HCT116 (cell line): ENCODE results near the gene CNN3. TPM values are rescaled to one million over a fixed set of nuclear protein-coding genes. Genes with fewer than 3 reads are reported as not detected.

Experiments used
- CBX3 ChIP-seq: IDR thresholded peaks from 2 replicates; pipeline ENCODE4 v1.6.1; 2012; ENCODE audit warnings: low read depth
- EGR1 ChIP-seq: IDR thresholded peaks from 2 replicates; pipeline ENCODE4 v1.6.1; 2012; ENCODE audit warnings: low read depth
- FOSL1 ChIP-seq: IDR thresholded peaks from 2 replicates; pipeline ENCODE4 v1.6.1; 2012; ENCODE audit warnings: low read depth
- JUND ChIP-seq: IDR thresholded peaks from 2 replicates; pipeline ENCODE4 v1.6.1; 2012
- REST ChIP-seq: IDR thresholded peaks from 2 replicates; pipeline ENCODE4 v1.6.1; 2012; ENCODE audit warnings: low read depth
- SIN3A ChIP-seq: IDR thresholded peaks from 2 replicates; pipeline ENCODE4 v1.6.1; 2012; ENCODE audit warnings: low read depth
- SP1 ChIP-seq: IDR thresholded peaks from 2 replicates; pipeline ENCODE4 v1.6.1; 2012; ENCODE audit warnings: low read depth
- ZFX ChIP-seq: fragments of 450-650 bp; IDR thresholded peaks from 2 replicates; pipeline ENCODE4 v1.6.1; 2017
- total RNA-seq: library from RNA; stranded (reverse); gene quantifications from one replicate; pipeline ENCODE4 v1.2.1, GENCODE V29; 2021; ENCODE audit not compliant: unreplicated experiment
- TF ChIP-seq, protein P1 (sequence below): IDR thresholded peaks from 2 replicates; pipeline ENCODE4 v1.6.1; 2011; ENCODE audit warnings: mild to moderate bottlenecking, low read length, moderate library complexity; ENCODE audit not compliant: insufficient replicate concordance; ENCODE audit errors: extremely low read depth

Gene CNN3
- total RNA-seq, 1 experiment from 2014 or later = 109 TPM

DNA sequence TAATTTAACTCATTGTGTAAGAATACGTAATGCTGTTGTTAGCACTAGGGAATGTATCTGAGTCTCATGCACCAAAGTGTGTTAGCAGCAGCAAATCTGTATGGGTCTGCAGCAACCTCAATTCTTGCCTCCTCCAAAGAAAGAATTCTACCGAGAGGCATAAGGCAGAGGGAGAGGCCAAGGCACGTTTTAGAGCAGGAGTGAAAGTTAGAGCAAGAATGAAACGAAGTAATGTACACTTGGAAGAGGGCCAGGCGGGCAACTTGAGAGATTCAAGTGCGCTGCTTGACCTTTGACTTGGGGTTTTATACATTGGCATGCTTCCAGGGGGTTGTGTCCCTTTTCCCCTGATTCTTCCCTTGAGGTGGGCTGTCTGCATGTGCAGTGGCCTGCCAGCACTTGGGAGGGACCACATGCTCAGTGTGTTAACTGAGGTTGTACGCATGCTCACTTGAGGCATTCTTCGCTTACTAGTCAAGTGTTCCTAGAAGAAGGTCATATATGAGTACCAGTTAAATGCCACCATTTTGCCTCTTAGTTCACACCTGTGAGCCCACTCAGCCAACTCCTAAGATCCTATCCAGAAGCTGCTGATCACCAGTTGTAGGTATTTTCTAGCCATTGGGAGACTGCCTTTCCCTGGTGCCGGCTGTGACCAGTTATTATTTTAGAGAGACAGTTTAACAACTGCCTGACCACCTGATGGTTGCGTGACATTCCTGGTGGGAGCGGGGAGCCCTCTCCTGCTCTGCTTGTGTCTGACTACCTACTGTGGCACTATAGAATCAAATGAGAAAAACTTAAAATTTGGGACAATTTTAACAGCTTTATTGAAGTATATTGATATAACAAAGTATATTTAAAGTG lies 2.7 kb upstream of the CNN3 start (continued):
- TF ChIP-seq, protein P1, sequence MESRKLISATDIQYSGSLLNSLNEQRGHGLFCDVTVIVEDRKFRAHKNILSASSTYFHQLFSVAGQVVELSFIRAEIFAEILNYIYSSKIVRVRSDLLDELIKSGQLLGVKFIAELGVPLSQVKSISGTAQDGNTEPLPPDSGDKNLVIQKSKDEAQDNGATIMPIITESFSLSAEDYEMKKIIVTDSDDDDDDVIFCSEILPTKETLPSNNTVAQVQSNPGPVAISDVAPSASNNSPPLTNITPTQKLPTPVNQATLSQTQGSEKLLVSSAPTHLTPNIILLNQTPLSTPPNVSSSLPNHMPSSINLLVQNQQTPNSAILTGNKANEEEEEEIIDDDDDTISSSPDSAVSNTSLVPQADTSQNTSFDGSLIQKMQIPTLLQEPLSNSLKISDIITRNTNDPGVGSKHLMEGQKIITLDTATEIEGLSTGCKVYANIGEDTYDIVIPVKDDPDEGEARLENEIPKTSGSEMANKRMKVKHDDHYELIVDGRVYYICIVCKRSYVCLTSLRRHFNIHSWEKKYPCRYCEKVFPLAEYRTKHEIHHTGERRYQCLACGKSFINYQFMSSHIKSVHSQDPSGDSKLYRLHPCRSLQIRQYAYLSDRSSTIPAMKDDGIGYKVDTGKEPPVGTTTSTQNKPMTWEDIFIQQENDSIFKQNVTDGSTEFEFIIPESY = no peak
- TF ChIP-seq EGR1 (no peak), CBX3 (no peak), SIN3A (no peak), FOSL1 (no peak), ZFX (no peak), REST (no peak), SP1 (no peak), JUND (no peak)
